ENCODE results near the gene GALK1.
A peak's percentile ranks its signal among the peaks of the same experiment; 100 is the strongest.

Gene GALK1

DNA sequence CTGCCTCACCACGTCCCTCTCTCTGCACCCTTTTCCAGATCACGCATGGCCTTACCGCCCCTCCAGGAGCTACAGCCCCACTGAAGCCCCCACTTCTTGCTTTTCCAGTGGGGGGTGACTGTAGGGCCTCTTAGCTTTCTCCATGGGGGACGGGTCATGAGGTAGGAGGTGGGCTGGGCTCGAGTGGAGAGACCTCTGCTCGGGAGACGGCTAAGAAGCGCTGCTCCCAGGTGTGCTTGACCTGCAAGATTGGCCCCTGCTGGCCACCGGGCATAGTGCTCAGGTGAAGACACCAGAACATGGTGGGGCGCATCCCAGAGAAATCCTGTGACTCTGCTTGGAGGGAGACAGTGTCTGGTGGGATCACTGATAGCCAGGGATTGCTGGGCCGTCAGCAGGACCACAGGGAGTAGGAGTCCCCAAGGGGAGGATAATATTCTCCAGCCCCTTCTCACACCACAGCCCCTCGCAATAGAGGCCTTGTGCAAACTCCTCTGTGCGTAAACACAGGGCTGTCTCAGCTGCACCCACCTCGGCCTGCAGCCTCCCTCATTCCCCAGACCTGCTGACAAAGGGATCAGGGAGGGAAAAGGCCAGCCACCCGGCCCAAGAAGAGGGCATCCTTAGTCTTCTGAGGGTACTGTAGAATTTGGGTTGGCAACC lies 8.9 kb upstream of the GALK1 start:
- ATAC-seq: peak; percentile 34
- TF ChIP-seq, protein P1, sequence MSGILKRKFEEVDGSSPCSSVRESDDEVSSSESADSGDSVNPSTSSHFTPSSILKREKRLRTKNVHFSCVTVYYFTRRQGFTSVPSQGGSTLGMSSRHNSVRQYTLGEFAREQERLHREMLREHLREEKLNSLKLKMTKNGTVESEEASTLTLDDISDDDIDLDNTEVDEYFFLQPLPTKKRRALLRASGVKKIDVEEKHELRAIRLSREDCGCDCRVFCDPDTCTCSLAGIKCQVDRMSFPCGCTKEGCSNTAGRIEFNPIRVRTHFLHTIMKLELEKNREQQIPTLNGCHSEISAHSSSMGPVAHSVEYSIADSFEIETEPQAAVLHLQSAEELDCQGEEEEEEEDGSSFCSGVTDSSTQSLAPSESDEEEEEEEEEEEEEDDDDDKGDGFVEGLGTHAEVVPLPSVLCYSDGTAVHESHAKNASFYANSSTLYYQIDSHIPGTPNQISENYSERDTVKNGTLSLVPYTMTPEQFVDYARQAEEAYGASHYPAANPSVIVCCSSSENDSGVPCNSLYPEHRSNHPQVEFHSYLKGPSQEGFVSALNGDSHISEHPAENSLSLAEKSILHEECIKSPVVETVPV (CRISPR knock-in tag; IDR thresholded peaks at IDR 0.05): peak; percentile 4; the same call in 1 of the 2 replicates
- no peak for TF ChIP-seq ZNF565 (CRISPR knock-in tag; conservative IDR thresholded peaks at IDR 0.05; ENCODE audit: low read depth)
- TF ChIP-seq PPARA (CRISPR knock-in tag; IDR thresholded peaks at IDR 0.05; ENCODE audit: borderline replicate concordance): no peak
- TF ChIP-seq OSR1 (CRISPR knock-in tag; IDR thresholded peaks at IDR 0.05): no peak
- TF ChIP-seq ZFP30 (CRISPR knock-in tag; IDR thresholded peaks at IDR 0.05): peak; percentile 35
- TF ChIP-seq ZNF70 (CRISPR knock-in tag; IDR thresholded peaks at IDR 0.05): no peak; the same call in 1 of the 2 replicates
- no peak for TF ChIP-seq ESRRG (CRISPR knock-in tag; IDR thresholded peaks at IDR 0.05)
- TF ChIP-seq, protein P2, sequence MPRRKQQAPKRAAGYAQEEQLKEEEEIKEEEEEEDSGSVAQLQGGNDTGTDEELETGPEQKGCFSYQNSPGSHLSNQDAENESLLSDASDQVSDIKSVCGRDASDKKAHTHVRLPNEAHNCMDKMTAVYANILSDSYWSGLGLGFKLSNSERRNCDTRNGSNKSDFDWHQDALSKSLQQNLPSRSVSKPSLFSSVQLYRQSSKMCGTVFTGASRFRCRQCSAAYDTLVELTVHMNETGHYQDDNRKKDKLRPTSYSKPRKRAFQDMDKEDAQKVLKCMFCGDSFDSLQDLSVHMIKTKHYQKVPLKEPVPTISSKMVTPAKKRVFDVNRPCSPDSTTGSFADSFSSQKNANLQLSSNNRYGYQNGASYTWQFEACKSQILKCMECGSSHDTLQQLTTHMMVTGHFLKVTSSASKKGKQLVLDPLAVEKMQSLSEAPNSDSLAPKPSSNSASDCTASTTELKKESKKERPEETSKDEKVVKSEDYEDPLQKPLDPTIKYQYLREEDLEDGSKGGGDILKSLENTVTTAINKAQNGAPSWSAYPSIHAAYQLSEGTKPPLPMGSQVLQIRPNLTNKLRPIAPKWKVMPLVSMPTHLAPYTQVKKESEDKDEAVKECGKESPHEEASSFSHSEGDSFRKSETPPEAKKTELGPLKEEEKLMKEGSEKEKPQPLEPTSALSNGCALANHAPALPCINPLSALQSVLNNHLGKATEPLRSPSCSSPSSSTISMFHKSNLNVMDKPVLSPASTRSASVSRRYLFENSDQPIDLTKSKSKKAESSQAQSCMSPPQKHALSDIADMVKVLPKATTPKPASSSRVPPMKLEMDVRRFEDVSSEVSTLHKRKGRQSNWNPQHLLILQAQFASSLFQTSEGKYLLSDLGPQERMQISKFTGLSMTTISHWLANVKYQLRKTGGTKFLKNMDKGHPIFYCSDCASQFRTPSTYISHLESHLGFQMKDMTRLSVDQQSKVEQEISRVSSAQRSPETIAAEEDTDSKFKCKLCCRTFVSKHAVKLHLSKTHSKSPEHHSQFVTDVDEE (CRISPR knock-in tag; IDR thresholded peaks at IDR 0.05): no peak

DNA sequence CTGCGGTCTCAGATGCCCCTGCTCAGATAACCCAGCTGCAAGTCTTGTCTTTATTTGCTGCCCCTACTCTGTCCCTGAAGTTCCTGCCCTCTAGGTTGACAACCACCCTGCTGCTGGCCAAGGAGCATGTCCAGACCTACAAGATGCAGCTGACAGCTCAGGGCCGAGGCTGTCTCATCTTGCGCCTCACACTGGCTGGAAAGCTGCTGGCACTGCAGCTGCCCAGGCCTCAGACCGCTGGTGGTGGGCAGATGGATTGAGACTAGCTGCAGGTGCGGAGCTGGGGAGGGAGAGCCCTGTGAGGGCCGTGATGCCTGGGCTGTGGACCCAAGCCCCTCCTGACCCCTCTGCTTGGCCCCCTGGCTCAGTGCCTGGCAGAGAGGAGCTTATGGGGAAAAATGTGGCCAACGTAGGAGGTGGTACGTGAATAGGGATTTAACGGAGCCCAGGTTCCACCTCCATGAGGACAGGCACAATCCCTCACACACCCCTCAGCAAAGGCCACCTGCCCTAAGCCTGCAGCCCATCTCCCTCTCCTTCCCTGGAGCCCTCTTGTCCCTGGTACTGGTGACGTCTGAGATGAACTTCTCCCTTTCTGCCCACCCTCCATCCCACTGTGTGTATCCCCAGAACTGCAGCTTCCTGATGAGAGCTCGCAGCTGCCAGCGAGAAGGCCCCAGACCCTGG lies 8.3 kb upstream of the GALK1 start:
- TF ChIP-seq SNAI2 (CRISPR knock-in tag; IDR thresholded peaks at IDR 0.05): no peak
- no peak for TF ChIP-seq ZNF565 (CRISPR knock-in tag; conservative IDR thresholded peaks at IDR 0.05; ENCODE audit: low read depth)
- TF ChIP-seq, protein P2 (CRISPR knock-in tag; IDR thresholded peaks at IDR 0.05): no peak
- no peak for TF ChIP-seq GLIS3 (CRISPR knock-in tag; IDR thresholded peaks at IDR 0.05)
- TF ChIP-seq, protein P3, sequence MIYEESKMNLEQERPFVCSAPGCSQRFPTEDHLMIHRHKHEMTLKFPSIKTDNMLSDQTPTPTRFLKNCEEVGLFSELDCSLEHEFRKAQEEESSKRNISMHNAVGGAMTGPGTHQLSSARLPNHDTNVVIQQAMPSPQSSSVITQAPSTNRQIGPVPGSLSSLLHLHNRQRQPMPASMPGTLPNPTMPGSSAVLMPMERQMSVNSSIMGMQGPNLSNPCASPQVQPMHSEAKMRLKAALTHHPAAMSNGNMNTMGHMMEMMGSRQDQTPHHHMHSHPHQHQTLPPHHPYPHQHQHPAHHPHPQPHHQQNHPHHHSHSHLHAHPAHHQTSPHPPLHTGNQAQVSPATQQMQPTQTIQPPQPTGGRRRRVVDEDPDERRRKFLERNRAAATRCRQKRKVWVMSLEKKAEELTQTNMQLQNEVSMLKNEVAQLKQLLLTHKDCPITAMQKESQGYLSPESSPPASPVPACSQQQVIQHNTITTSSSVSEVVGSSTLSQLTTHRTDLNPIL (CRISPR knock-in tag; IDR thresholded peaks at IDR 0.05; ENCODE audit: low read depth): no peak
- no peak for TF ChIP-seq ARNTL (CRISPR knock-in tag; IDR thresholded peaks at IDR 0.05; ENCODE audit: borderline replicate concordance, low read depth)
- TF ChIP-seq ZFP3 (CRISPR knock-in tag; IDR thresholded peaks at IDR 0.05): no peak
- TF ChIP-seq OSR1 (CRISPR knock-in tag; IDR thresholded peaks at IDR 0.05): no peak
- no peak for TF ChIP-seq BACH2 (CRISPR knock-in tag; IDR thresholded peaks at IDR 0.05; ENCODE audit: borderline replicate concordance)
- TF ChIP-seq, protein P4, sequence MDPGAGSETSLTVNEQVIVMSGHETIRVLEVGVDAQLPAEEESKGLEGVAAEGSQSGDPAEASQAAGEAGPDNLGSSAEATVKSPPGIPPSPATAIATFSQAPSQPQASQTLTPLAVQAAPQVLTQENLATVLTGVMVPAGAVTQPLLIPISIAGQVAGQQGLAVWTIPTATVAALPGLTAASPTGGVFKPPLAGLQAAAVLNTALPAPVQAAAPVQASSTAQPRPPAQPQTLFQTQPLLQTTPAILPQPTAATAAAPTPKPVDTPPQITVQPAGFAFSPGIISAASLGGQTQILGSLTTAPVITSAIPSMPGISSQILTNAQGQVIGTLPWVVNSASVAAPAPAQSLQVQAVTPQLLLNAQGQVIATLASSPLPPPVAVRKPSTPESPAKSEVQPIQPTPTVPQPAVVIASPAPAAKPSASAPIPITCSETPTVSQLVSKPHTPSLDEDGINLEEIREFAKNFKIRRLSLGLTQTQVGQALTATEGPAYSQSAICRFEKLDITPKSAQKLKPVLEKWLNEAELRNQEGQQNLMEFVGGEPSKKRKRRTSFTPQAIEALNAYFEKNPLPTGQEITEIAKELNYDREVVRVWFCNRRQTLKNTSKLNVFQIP (CRISPR knock-in tag; IDR thresholded peaks at IDR 0.05; ENCODE audit: borderline replicate concordance, low read depth): no peak
- TF ChIP-seq ESRRG (CRISPR knock-in tag; IDR thresholded peaks at IDR 0.05): no peak
- no peak for TF ChIP-seq CSDC2 (CRISPR knock-in tag; IDR thresholded peaks at IDR 0.05)
- TF ChIP-seq ZNF70 (CRISPR knock-in tag; IDR thresholded peaks at IDR 0.05): no peak
- no peak for TF ChIP-seq RARB (CRISPR knock-in tag; IDR thresholded peaks at IDR 0.05)
- TF ChIP-seq ZNF8 (CRISPR knock-in tag; IDR thresholded peaks at IDR 0.05): no peak
- peak; percentile 23 for ATAC-seq

All from SK-N-SH treated with all-trans-retinoic acid at 6 μM for 48 hours (cell line).